ENCODE measurements around the gene NCKAP5.

The NCKAP5 gene

DNA sequence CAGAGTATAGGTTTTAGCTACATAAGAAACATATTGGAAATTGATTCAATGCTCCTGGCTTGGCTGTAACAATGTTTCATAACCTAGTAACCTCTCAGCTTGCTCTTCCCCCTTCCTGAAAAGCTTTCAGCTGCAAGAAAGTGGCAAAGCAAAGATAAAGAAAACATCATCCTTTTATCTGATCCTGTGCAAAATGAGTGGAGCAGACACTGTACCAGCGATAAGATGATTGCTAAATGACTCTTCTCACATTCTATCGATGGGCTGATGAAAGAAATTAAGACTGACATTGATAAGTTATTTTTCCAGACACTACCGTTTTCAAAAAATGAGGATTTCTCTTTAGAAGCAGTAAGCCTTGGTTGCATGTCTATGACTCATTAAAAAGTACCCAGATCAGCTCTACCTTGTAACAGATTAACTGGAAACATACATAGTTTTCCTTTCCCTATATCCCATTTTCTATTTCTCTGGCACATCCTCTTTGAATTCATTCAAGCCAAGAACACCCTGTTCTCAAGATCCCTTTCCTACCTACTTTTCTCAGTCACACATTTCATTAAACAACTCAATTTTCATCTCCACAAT, 811.2 kb downstream of the NCKAP5 start:
- in situ Hi-C loops (cut with MboI; ENCODE audit: low pct_unique_long_range_greater_than_20kb, low sequenced_read_pairs, unreplicated experiment) = no loop called here
- DNase-seq (ENCODE audit: low spot score) = no peak
- TF ChIP-seq, protein P1, sequence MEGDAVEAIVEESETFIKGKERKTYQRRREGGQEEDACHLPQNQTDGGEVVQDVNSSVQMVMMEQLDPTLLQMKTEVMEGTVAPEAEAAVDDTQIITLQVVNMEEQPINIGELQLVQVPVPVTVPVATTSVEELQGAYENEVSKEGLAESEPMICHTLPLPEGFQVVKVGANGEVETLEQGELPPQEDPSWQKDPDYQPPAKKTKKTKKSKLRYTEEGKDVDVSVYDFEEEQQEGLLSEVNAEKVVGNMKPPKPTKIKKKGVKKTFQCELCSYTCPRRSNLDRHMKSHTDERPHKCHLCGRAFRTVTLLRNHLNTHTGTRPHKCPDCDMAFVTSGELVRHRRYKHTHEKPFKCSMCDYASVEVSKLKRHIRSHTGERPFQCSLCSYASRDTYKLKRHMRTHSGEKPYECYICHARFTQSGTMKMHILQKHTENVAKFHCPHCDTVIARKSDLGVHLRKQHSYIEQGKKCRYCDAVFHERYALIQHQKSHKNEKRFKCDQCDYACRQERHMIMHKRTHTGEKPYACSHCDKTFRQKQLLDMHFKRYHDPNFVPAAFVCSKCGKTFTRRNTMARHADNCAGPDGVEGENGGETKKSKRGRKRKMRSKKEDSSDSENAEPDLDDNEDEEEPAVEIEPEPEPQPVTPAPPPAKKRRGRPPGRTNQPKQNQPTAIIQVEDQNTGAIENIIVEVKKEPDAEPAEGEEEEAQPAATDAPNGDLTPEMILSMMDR (IDR thresholded peaks at IDR 0.05; ENCODE audit: extremely low read depth, insufficient read depth, missing control alignments) = no peak

DNA sequence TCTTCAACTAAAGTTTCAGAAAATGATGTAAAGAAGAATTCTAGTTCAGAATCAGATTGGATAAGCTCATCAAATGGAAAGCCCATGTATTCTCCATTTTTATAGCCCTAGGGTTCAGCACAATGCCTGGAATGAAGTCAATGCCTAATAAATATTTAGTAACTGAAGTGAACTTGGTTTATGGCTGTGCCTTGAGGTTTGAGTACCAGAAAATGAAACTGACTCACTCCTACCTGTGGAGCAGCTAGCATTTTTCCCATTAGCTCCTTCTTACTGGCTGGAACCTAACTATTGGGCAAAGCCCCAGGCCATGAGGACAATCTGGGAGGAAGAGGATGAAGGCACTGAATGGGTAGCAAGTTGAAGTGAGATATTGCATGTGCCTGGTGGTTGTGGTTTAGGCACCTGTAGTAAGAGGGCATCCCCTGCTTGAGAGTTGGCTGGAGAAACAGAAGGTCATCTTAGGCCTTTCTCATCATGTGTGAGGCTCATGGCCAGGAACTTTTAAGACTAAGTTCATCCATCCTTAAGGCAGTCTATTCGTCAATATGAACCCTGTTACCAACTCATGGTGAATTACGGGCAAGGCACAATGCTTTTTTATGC, 813.3 kb downstream of the NCKAP5 start:
- TF ChIP-seq, protein P1 (IDR thresholded peaks at IDR 0.05; ENCODE audit: extremely low read depth, insufficient read depth, missing control alignments) = no peak
- no peak for DNase-seq (ENCODE audit: low spot score)
- in situ Hi-C loops (cut with MboI; ENCODE audit: low pct_unique_long_range_greater_than_20kb, low sequenced_read_pairs, unreplicated experiment) = no loop called here

DNA sequence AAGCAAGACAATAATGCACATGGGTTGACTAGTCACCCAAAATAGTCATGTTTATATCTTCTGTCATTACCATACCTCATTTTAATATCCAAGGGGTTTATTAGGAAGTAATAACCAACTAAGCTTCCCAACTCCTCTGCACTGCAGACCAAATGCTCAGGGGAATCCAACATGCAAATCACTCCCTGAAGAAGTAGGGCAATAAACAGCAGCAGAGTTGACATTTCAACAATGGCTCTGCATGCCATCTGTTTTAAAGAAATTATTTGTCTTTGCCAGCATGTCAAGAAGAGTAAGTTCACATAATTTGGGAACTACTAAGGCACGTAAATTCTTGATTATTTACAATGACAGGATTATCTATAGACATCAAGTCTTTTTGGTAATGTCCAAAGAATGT, 813.9 kb downstream of the NCKAP5 start:
- TF ChIP-seq, protein P1 (IDR thresholded peaks at IDR 0.05; ENCODE audit: extremely low read depth, insufficient read depth, missing control alignments) = no peak
- in situ Hi-C loops (cut with MboI; ENCODE audit: low pct_unique_long_range_greater_than_20kb, low sequenced_read_pairs, unreplicated experiment) = no loop called here
- no peak for DNase-seq (ENCODE audit: low spot score)

- TF ChIP-seq, protein P1 (IDR thresholded peaks at IDR 0.05; ENCODE audit: extremely low read depth, insufficient read depth, missing control alignments) = no peak
- in situ Hi-C loops (cut with MboI; ENCODE audit: low pct_unique_long_range_greater_than_20kb, low sequenced_read_pairs, unreplicated experiment) = no loop called here
- DNase-seq (ENCODE audit: low spot score) = no peak
Measured at GRCh38 chr2:132752421-132753206, 815.6 kb downstream of the NCKAP5 start.

GRCh38 chr2:132751836-132752235, 816.4 kb downstream of the NCKAP5 start:
- no peak for DNase-seq (ENCODE audit: low spot score)
- in situ Hi-C loops (cut with MboI; ENCODE audit: low pct_unique_long_range_greater_than_20kb, low sequenced_read_pairs, unreplicated experiment) = no loop called here

GRCh38 chr2:132750606-132751005, 817.7 kb downstream of the NCKAP5 start:
- in situ Hi-C loops (cut with MboI; ENCODE audit: low pct_unique_long_range_greater_than_20kb, low sequenced_read_pairs, unreplicated experiment) = no loop called here
- TF ChIP-seq, protein P1 (IDR thresholded peaks at IDR 0.05; ENCODE audit: extremely low read depth, insufficient read depth, missing control alignments) = no peak
- DNase-seq (ENCODE audit: low spot score) = no peak

More at GRCh38 chr2:132751836-132752235, 816.4 kb downstream of the NCKAP5 start:
- TF ChIP-seq, protein P1 (IDR thresholded peaks at IDR 0.05; ENCODE audit: extremely low read depth, insufficient read depth, missing control alignments) = no peak
